T-cell (primary cell): ENCODE data around the gene PRKN. TPM values are rescaled to one million over a fixed set of nuclear protein-coding genes. Genes with fewer than 3 reads are reported as not detected.

ENCODE experiments used
- ATAC-seq, 4 experiments: fragments of 200-7000 bp in 3 of 4; fragments of 150-1000 bp in 1 of 4; cut with Tn5 transposase; replicated peaks in 1 of 4; 1 replicate in 3 of 4; 2 replicates in 1 of 4; pipeline ENCODE4 v1.10.0; 2021; ENCODE audit warnings: moderate library complexity in 3 of 4, mild to moderate bottlenecking in 2 of 4, moderate number of reproducible peaks in 1 of 4
- CTCF ChIA-PET, 2 donors: fragments of 300-600 bp; sonication (Branson Sonifier 250); formaldehyde crosslinking; loops; one replicate each; lab custom pipeline; 2022; ENCODE audit warnings: antibody characterized with exemption in 2 of 2; lab: Charles Lee
- POLR2A ChIA-PET, 2 donors: fragments of 300-600 bp; sonication (Branson Sonifier 250); formaldehyde crosslinking; loops; one replicate each; lab custom pipeline; 2022; ENCODE audit warnings: antibody characterized with exemption in 2 of 2; lab: Charles Lee
- DNase-seq, 35 experiments: peaks; one replicate each; pipeline versions ENCODE4 v3.0.0 to v3.0.0-alpha.2; 2013 to 2023
- H3K27ac ChIP-seq: one replicate; pipeline ENCODE4 v1.5.1; 2013; ENCODE audit warnings: low read length
- H3K27me3 ChIP-seq, 2 experiments: replicated peaks in 1 of 2; 1 replicate in 1 of 2; 2 replicates in 1 of 2; pipeline versions ENCODE4 v1.6.1 to v1.7.0; 2013; ENCODE audit warnings: low read length in 1 of 2, mixed read lengths in 1 of 2; ENCODE audit not compliant: control insufficient read depth in 2 of 2, insufficient read depth in 2 of 2; ENCODE audit errors: extremely low read depth in 1 of 2
- H3K36me3 ChIP-seq, 2 donors: 1 replicate in 1 of 2; 2 replicates in 1 of 2; pipeline versions ENCODE4 v1.6.1 to v1.7.0; 2013; ENCODE audit warnings: low read length in 1 of 2; ENCODE audit not compliant: control insufficient read depth in 2 of 2, insufficient read depth in 1 of 2; ENCODE audit errors: extremely low read depth in 1 of 2
- H3K4me1 ChIP-seq, 2 experiments: 1 replicate in 1 of 2; 2 replicates in 1 of 2; pipeline versions ENCODE4 v1.6.1 to v1.7.0; 2013; ENCODE audit warnings: low read length in 2 of 2, mixed read lengths in 1 of 2; ENCODE audit not compliant: insufficient read depth in 2 of 2, control insufficient read depth in 1 of 2; ENCODE audit errors: extremely low read depth in 1 of 2
- H3K4me3 ChIP-seq, 2 donors: 1 replicate in 1 of 2; 2 replicates in 1 of 2; pipeline versions ENCODE4 v1.5.1 to v1.7.0; 2013; ENCODE audit warnings: mild to moderate bottlenecking in 2 of 2, low read length in 1 of 2, moderate library complexity in 1 of 2; ENCODE audit not compliant: control insufficient read depth in 1 of 2; ENCODE audit errors: extremely low read depth in 1 of 2
- H3K9me3 ChIP-seq: 2 replicates; pipeline ENCODE4 v1.7.0; 2013
- H3K27ac Mint-ChIP-seq, 2 donors: one replicate each; pipeline ENCODE4 v1.8.0; 2020 to 2021; ENCODE audit warnings: mild to moderate bottlenecking in 2 of 2, mixed read lengths in 2 of 2
- H3K27me3 Mint-ChIP-seq, 2 donors: one replicate each; pipeline ENCODE4 v1.8.0; 2021 to 2022; ENCODE audit warnings: mixed read lengths in 2 of 2
- H3K36me3 Mint-ChIP-seq: one replicate; pipeline ENCODE4 v1.8.0; 2021; ENCODE audit warnings: mixed read lengths
- H3K4me1 Mint-ChIP-seq, 3 donors: one replicate each; pipeline ENCODE4 v1.8.0; 2020 to 2022; ENCODE audit warnings: mixed read lengths in 3 of 3, mild to moderate bottlenecking in 1 of 3
- H3K4me3 Mint-ChIP-seq, 3 donors: one replicate each; pipeline ENCODE4 v1.8.0; 2020 to 2022; ENCODE audit warnings: mild to moderate bottlenecking in 3 of 3, mixed read lengths in 3 of 3, moderate library complexity in 3 of 3
- H3K9me3 Mint-ChIP-seq, 3 donors: one replicate each; pipeline ENCODE4 v1.8.0; 2020 to 2022; ENCODE audit warnings: mixed read lengths in 3 of 3
- WGBS: methylation state at CpG from one replicate; pipeline ENCODE4 v1.1.5; 2013; ENCODE audit warnings: missing lambda C conversion rate; ENCODE audit not compliant: insufficient coverage; 5-methylcytosine and 5-hydroxymethylcytosine counted together
- total RNA-seq, 35 experiments: library from RNA in 6 of 35; stranded (reverse) in 6 of 35; fragments of 120-200 nt in 1 of 35; gene quantifications; one replicate each; pipeline versions ENCODE4 v1.2.1 to v1.2.4 and lab custom pipeline; 2013 to 2026

PRKN gene
- total RNA-seq, 5 donors from 2014 or later (not counting 1 experiment from before 2014, with no cell fraction given): 3.4 to 7.7 (median 6.1) TPM

DNA sequence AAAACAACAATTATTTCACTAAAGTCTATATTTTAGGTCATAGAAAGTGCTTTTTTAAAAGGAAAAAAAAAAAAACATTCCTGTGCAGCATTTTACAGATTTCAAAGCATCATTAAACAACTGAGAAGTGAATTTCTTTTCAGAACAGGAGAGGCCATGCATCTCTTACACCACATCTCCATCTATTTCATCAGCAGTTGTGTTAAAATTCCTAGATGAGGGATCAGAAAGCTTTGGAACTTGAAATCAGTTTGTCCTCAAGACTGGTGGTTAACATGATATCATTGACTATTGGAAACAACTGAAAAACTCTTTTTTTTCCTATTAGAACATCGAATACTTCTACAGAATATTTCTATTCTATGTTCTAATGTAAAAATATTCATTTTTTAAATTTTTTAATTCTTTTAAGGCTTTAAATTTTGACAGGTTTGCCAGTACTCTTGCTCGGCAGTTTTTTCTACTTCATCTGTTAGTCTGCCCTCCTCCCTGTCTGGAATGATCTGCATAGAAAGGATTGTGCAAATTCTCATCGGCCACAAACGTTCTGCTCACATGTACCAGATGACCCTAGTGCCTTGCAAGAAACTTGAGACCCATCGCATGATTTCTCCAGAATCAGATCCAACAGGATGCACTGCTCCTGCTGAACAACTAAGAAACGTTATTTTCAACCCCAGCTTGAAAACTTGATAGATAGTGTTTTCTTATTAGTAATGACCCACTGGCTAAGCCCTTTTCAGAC lies 1042.7 kb downstream of the PRKN start:
- ChIA-PET CTCF (no interaction called here), POLR2A (interaction anchor here in 1 of 2 donors (0.5 kb wide), 1 partner anchor 27 kb away, joined by 3 read pairs; no protein-coding TSS in a partner anchor)
- WGBS: 84% methylated on average over 4 of the region's 6 CpGs
- H3K36me3 Mint-ChIP-seq: no peaks in the 10 kb centered on the region
- Histone ChIP-seq H3K4me3 (no peak overlapping the region), H3K9me3 (no peaks in the 10 kb centered on the region), H3K4me1 (no peaks in the 10 kb centered on the region), H3K36me3 (no peaks in the 10 kb centered on the region), H3K27me3 (no peaks in the 10 kb centered on the region), H3K27ac (no peak overlapping the region)
- no peak overlapping the region for H3K27ac Mint-ChIP-seq
- ATAC-seq: no peak
- no peaks in the 10 kb centered on the region for H3K27me3 Mint-ChIP-seq
- no peaks in the 10 kb centered on the region for H3K4me1 Mint-ChIP-seq
- H3K4me3 Mint-ChIP-seq: no peak overlapping the region
- DNase-seq: no peak
- no peaks in the 10 kb centered on the region for H3K9me3 Mint-ChIP-seq

DNA sequence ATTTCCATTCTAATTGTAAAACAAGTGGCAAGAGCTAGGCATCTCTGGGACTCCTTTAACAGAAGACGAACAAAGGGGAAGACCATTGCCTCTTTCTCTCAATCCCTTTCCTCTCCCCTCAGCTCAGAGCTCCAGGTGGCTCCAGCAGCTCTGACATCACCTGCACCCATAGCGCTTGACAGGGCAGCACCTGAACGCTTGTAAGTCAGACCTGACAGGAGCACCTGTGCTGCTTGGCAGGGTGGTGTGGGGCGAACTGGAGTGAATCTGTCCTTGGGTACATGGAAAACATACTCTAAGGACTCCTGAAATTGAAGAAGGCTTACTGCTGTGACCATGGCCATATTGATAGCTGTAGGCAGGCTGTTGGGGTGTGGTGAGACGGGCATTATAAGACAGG lies 1044.2 kb downstream of the PRKN start:
- Histone ChIP-seq H3K36me3 (no peaks in the 10 kb centered on the region), H3K4me1 (no peaks in the 10 kb centered on the region), H3K4me3 (no peak overlapping the region), H3K9me3 (no peaks in the 10 kb centered on the region), H3K27me3 (no peaks in the 10 kb centered on the region), H3K27ac (no peak overlapping the region)
- WGBS: 86% methylated on average over 5 of the region's 5 CpGs
- ATAC-seq (no peak), DNase-seq (no peak)
- no peak overlapping the region for H3K27ac Mint-ChIP-seq
- no peaks in the 10 kb centered on the region for H3K4me1 Mint-ChIP-seq
- CTCF ChIA-PET: no interaction called here
- H3K9me3 Mint-ChIP-seq: no peaks in the 10 kb centered on the region
- no peak overlapping the region for H3K4me3 Mint-ChIP-seq
- POLR2A ChIA-PET: no interaction called here
- no peaks in the 10 kb centered on the region for H3K27me3 Mint-ChIP-seq
- H3K36me3 Mint-ChIP-seq: no peaks in the 10 kb centered on the region

DNA sequence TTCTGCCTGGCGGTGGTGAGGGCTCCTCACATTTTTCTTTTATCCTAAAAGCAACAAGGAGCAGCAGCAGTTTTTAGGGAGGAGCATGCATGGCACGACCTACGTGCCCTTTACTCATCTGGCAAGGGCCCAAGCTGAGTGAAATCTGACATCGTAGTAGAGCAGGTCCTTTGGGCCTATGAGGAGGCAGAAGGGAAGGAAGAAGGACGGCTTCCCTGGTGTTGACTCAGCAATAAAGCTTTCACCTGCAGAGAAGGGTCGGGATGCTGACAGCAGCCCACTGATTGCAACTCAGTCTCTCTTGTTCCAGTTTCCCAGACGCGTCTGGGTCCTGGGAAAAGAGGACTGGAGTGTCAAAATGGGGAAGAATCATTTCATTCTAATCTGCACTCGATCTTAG lies 1044.6 kb downstream of the PRKN start:
- ATAC-seq (no peak), DNase-seq (no peak)
- Mint-ChIP-seq H3K4me1 (no peaks in the 10 kb centered on the region), H3K27ac (no peak overlapping the region), H3K27me3 (no peaks in the 10 kb centered on the region), H3K4me3 (no peak overlapping the region), H3K36me3 (no peaks in the 10 kb centered on the region), H3K9me3 (no peaks in the 10 kb centered on the region)
- Histone ChIP-seq H3K36me3 (no peaks in the 10 kb centered on the region), H3K27ac (no peak overlapping the region), H3K27me3 (no peaks in the 10 kb centered on the region), H3K4me3 (no peak overlapping the region), H3K4me1 (no peaks in the 10 kb centered on the region), H3K9me3 (no peaks in the 10 kb centered on the region)
- ChIA-PET POLR2A (no interaction called here), CTCF (no interaction called here)
- 55% methylated on average over 5 of the region's 9 CpGs for WGBS

GRCh38 chr6:161679980-161680538 lies 1047.5 kb downstream of the PRKN start:
- H3K4me1 Mint-ChIP-seq: no peaks in the 10 kb centered on the region
- Histone ChIP-seq H3K4me3 (no peak overlapping the region), H3K27me3 (no peaks in the 10 kb centered on the region), H3K36me3 (no peaks in the 10 kb centered on the region), H3K9me3 (no peaks in the 10 kb centered on the region), H3K4me1 (no peaks in the 10 kb centered on the region), H3K27ac (no peak overlapping the region)
- no peaks in the 10 kb centered on the region for H3K36me3 Mint-ChIP-seq
- ChIA-PET POLR2A (interaction anchor here in 1 of 2 donors (0.6 kb wide), 1 partner anchor 36 kb away, joined by 5 read pairs; no protein-coding TSS in a partner anchor), CTCF (no interaction called here)
- no peak overlapping the region for H3K27ac Mint-ChIP-seq
- ATAC-seq (no peak), DNase-seq (no peak)
- H3K4me3 Mint-ChIP-seq: no peak overlapping the region
- 92% methylated on average over 4 of the region's 13 CpGs for WGBS
- H3K9me3 Mint-ChIP-seq: no peaks in the 10 kb centered on the region
- H3K27me3 Mint-ChIP-seq: no peaks in the 10 kb centered on the region

DNA sequence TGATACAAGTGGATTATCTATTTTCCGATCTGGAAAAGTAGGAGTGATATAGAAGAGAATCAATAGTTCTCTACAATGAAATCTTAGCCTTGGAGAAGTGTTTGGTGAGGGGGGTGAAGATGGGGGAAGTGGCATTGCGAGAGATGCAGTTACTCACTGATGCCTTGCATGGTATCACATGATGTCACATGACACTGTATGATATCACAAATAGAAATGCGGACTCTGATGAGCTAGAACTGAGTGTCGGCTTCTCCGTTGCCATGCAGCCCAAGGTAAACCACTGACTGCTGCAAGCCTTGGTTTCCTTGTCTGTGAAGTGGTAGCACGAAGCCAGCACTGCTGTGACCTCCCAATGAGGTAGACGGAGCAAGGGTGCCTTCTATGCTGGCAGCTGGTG lies 1050.4 kb downstream of the PRKN start:
- no peak for ATAC-seq
- DNase-seq: no peak
- Mint-ChIP-seq H3K4me3 (no peak overlapping the region), H3K27me3 (no peaks in the 10 kb centered on the region), H3K27ac (no peak overlapping the region), H3K9me3 (no peaks in the 10 kb centered on the region), H3K36me3 (no peaks in the 10 kb centered on the region), H3K4me1 (no peaks in the 10 kb centered on the region)
- H3K9me3 ChIP-seq: no peaks in the 10 kb centered on the region
- no peaks in the 10 kb centered on the region for H3K36me3 ChIP-seq
- H3K27me3 ChIP-seq: no peaks in the 10 kb centered on the region
- WGBS: 80% methylated on average over 6 of the region's 7 CpGs
- no peak overlapping the region for H3K4me3 ChIP-seq
- H3K27ac ChIP-seq: no peak overlapping the region
- CTCF ChIA-PET: no interaction called here
- POLR2A ChIA-PET: no interaction called here
- H3K4me1 ChIP-seq: no peaks in the 10 kb centered on the region

GRCh38 chr6:161676586-161676985 lies 1051.0 kb downstream of the PRKN start:
- no peaks in the 10 kb centered on the region for H3K27me3 Mint-ChIP-seq
- no peak for ATAC-seq

More at GRCh38 chr6:161676586-161676985, 1051.0 kb downstream of the PRKN start:
- no peak overlapping the region for H3K4me3 ChIP-seq
- H3K4me3 Mint-ChIP-seq: no peak overlapping the region
- H3K27ac Mint-ChIP-seq: no peak overlapping the region
- H3K9me3 Mint-ChIP-seq: no peaks in the 10 kb centered on the region
- WGBS: no CpG with 5 or more reads among the region's 3 CpGs
- no peak overlapping the region for H3K27ac ChIP-seq
- H3K36me3 Mint-ChIP-seq: no peaks in the 10 kb centered on the region
- ChIA-PET POLR2A (no interaction called here), CTCF (no interaction called here)
- H3K9me3 ChIP-seq: no peaks in the 10 kb centered on the region
- H3K4me1 ChIP-seq: no peaks in the 10 kb centered on the region
- H3K27me3 ChIP-seq: no peaks in the 10 kb centered on the region
- no peak for DNase-seq
- H3K4me1 Mint-ChIP-seq: no peaks in the 10 kb centered on the region
- H3K36me3 ChIP-seq: no peaks in the 10 kb centered on the region
